IMR-90 (cell line): ENCODE results near the gene APOL2.
"Not testable (repeated sequence)": the region's sequence is repeated elsewhere in the genome, so short reads cannot be mapped to it uniquely, and the experiment has no call there.

Experiments
- CEBPB ChIP-seq: IDR thresholded peaks from 2 replicates; pipeline ENCODE4 v1.6.1; 2012; ENCODE audit warnings: low read depth, low read length, improper control_type of control experiment
- CHD1 ChIP-seq: IDR thresholded peaks from 2 replicates; pipeline ENCODE4 v1.6.1; 2012; ENCODE audit warnings: low read depth, low read length, improper control_type of control experiment
- MAFK ChIP-seq: IDR thresholded peaks from 2 replicates; pipeline ENCODE4 v1.6.1; 2012; ENCODE audit warnings: low read depth, low read length, improper control_type of control experiment
- MXI1 ChIP-seq: IDR thresholded peaks from 2 replicates; pipeline ENCODE4 v1.6.1; 2012; ENCODE audit warnings: low read depth, mild to moderate bottlenecking, low read length, moderate library complexity, borderline replicate concordance
- POLR2A ChIP-seq: IDR thresholded peaks from 2 replicates; pipeline ENCODE4 v1.6.1; 2012; ENCODE audit warnings: mild to moderate bottlenecking, low read depth, low read length
- RAD21 ChIP-seq: IDR thresholded peaks from 2 replicates; pipeline ENCODE4 v1.6.1; 2012; ENCODE audit warnings: low read length, improper control_type of control experiment
- RCOR1 ChIP-seq: IDR thresholded peaks from 2 replicates; pipeline ENCODE4 v1.6.1; 2012; ENCODE audit warnings: mild to moderate bottlenecking, low read length, improper control_type of control experiment; ENCODE audit not compliant: insufficient replicate concordance
- RFX5 ChIP-seq: IDR thresholded peaks from 2 replicates; pipeline ENCODE4 v1.8.0; 2012; ENCODE audit warnings: low read depth, mild to moderate bottlenecking, low read length, moderate library complexity
- SMC3 ChIP-seq: fragments of 150-350 bp; IDR thresholded peaks from 2 replicates; pipeline ENCODE4 v1.6.1; 2016; ENCODE audit warnings: low read depth, mild to moderate bottlenecking, antibody characterized with exemption, low read length, moderate library complexity
- TF ChIP-seq, protein P1 (sequence below): conservative IDR thresholded peaks from 2 replicates; pipeline ENCODE4 v1.5.1; 2012; ENCODE audit warnings: mild to moderate bottlenecking, low read depth, low read length, improper control_type of control experiment
- TF ChIP-seq, protein P2 (sequence below): fragments of 150-350 bp; IDR thresholded peaks from 2 replicates; pipeline ENCODE4 v1.6.1; 2017; ENCODE audit warnings: mild to moderate bottlenecking, antibody characterized with exemption, low read length, low read depth
- TF ChIP-seq, protein P3 (sequence below): fragments of 150-350 bp; IDR thresholded peaks from 2 replicates; pipeline ENCODE4 v1.6.1; 2016; ENCODE audit warnings: low read depth, mild to moderate bottlenecking, low read length, moderate library complexity, borderline replicate concordance

- not testable (repeated sequence) for TF ChIP-seq CHD1, RCOR1, POLR2A, RAD21, RFX5, MXI1, SMC3, MAFK, CEBPB
- TF ChIP-seq, protein P1, sequence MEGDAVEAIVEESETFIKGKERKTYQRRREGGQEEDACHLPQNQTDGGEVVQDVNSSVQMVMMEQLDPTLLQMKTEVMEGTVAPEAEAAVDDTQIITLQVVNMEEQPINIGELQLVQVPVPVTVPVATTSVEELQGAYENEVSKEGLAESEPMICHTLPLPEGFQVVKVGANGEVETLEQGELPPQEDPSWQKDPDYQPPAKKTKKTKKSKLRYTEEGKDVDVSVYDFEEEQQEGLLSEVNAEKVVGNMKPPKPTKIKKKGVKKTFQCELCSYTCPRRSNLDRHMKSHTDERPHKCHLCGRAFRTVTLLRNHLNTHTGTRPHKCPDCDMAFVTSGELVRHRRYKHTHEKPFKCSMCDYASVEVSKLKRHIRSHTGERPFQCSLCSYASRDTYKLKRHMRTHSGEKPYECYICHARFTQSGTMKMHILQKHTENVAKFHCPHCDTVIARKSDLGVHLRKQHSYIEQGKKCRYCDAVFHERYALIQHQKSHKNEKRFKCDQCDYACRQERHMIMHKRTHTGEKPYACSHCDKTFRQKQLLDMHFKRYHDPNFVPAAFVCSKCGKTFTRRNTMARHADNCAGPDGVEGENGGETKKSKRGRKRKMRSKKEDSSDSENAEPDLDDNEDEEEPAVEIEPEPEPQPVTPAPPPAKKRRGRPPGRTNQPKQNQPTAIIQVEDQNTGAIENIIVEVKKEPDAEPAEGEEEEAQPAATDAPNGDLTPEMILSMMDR, result not testable (repeated sequence)
- TF ChIP-seq, protein P2, sequence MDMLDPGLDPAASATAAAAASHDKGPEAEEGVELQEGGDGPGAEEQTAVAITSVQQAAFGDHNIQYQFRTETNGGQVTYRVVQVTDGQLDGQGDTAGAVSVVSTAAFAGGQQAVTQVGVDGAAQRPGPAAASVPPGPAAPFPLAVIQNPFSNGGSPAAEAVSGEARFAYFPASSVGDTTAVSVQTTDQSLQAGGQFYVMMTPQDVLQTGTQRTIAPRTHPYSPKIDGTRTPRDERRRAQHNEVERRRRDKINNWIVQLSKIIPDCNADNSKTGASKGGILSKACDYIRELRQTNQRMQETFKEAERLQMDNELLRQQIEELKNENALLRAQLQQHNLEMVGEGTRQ, result not testable (repeated sequence)
- TF ChIP-seq, protein P3, sequence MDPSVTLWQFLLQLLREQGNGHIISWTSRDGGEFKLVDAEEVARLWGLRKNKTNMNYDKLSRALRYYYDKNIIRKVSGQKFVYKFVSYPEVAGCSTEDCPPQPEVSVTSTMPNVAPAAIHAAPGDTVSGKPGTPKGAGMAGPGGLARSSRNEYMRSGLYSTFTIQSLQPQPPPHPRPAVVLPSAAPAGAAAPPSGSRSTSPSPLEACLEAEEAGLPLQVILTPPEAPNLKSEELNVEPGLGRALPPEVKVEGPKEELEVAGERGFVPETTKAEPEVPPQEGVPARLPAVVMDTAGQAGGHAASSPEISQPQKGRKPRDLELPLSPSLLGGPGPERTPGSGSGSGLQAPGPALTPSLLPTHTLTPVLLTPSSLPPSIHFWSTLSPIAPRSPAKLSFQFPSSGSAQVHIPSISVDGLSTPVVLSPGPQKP, result not testable (repeated sequence)
Observed at GRCh38 chr22:36231051-36231450, 8.3 kb downstream of the APOL2 start.
